Measurements from ENCODE around the gene RHEX.

Gene RHEX

DNA sequence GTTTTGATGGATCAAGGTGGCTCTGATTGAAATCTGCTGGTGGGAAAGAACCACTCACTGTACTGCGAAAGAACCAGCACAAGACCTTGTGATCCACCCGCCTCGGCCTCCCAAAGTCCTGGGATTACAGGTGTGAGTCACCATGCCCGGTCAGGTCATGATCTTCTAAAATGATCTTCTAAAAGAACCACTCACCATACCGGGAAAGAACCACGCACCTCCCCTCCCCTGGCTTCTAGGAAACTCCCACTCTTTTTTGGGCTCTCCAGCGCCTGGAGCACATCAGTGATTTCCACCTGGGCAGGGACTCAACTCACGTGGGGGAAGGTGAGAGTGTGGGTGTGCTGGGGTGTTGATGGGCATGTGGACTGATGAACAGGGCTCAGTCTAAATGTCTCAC lies 41.9 kb upstream of the RHEX start:
- H3K4me3 ChIP-seq (ENCODE audit: low read length), result no peak overlapping the region
- TF ChIP-seq, protein P1, sequence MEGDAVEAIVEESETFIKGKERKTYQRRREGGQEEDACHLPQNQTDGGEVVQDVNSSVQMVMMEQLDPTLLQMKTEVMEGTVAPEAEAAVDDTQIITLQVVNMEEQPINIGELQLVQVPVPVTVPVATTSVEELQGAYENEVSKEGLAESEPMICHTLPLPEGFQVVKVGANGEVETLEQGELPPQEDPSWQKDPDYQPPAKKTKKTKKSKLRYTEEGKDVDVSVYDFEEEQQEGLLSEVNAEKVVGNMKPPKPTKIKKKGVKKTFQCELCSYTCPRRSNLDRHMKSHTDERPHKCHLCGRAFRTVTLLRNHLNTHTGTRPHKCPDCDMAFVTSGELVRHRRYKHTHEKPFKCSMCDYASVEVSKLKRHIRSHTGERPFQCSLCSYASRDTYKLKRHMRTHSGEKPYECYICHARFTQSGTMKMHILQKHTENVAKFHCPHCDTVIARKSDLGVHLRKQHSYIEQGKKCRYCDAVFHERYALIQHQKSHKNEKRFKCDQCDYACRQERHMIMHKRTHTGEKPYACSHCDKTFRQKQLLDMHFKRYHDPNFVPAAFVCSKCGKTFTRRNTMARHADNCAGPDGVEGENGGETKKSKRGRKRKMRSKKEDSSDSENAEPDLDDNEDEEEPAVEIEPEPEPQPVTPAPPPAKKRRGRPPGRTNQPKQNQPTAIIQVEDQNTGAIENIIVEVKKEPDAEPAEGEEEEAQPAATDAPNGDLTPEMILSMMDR (conservative IDR thresholded peaks at IDR 0.05; ENCODE audit: low read length), result no peak
- DNase-seq (ENCODE audit: low read depth), result no peak

DNA sequence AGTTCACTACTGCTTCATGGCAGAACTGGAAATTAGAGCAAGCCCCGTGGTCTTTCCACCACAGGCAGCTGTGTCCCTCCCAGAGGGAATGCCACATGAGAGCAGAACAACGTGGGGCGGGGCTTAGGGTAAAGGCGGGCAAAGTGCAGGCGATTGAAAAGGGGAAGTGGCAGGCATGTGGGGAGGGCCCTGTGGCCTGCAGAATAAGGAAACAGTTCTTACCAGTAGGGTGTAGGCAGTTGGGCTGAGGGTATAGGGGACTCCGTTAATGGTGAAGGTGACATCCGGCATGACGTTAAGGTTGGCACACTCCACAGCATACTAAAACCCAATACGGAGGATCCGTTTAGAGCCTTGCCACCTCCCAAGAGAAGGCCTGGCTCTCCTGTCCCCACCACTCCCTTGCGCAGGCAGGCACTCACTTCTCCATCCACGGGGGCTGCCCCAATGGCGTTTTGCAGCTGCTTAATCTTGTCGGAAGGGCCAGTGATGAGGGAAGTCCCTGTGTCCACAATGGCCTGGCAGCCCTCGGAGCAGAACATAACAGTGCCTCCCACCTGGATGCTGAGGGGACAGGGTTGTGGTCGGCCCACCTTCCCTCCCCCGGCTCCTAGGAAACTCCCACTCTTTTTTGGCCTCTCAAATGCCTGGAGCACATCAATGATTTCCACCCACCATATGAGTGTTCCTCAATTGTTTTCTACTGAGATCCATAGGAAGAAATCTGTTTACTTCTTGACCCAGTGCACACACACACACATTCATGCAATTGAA lies 40.7 kb upstream of the RHEX start:
- no peak overlapping the region for H3K4me3 ChIP-seq (ENCODE audit: low read length)
- no peak for DNase-seq (ENCODE audit: low read depth)
- TF ChIP-seq, protein P1 (conservative IDR thresholded peaks at IDR 0.05; ENCODE audit: low read length), result no peak

DNA sequence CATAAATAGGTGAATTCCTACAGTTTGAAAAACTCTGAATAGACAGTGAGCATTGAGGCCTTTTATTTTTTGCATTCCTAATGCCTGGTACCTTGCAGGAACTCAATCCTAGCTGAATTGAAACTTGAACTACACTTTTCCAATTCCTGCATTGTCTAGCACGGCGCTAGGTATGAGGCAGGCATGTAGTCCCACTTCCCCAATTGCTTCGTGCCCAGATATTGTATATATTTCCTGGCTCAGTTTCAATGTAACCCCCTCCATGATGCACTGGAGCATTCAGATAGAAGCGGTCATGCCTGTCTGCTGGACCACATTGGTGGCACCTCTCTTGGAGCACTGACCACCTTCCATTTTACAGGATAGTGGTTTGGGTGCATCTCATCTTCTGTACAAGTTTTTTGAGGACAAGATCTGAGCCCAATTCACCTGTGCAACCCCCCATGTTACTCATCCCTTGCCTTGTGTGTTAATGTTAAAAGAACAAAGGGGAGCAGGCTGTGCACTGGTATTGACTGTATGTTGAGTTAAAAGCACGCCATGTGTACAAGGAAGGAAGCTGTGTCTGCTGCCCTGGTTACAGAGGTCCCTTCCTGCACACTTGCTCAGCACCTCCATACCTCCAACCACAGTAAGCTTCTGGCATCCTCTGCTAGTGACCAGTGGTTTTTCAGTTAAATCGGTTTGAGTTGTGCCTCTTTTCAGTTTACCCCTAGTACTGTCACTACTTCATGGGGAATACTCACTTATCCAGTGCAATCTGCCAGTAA lies 39.8 kb upstream of the RHEX start:
- no peak overlapping the region for H3K4me3 ChIP-seq (ENCODE audit: low read length)
- no peak for DNase-seq (ENCODE audit: low read depth)
- TF ChIP-seq, protein P1 (conservative IDR thresholded peaks at IDR 0.05; ENCODE audit: low read length), result no peak

DNA sequence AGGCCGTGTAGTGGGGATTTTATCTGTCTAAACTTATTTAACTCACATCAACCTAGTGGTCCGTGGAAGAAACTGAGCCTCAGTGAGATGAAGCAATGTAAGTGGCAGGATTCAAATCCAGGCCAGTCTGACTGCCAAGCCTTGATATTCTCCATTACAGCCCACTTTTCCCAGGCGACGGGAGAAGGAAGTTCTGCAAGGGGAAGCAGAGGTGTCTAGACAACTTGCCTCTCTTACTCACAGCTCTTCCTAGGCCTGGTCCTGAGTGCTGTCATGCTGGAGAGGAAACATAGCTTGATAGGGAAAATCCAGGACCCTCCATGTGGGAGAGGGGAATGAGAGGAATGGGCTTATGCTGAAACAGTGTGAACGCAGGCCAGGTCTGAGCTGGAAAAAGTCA lies 38.4 kb upstream of the RHEX start:
- TF ChIP-seq, protein P1 (conservative IDR thresholded peaks at IDR 0.05; ENCODE audit: low read length), result no peak
- H3K4me3 ChIP-seq (ENCODE audit: low read length), result no peak overlapping the region
- no peak for DNase-seq (ENCODE audit: low read depth)

DNA sequence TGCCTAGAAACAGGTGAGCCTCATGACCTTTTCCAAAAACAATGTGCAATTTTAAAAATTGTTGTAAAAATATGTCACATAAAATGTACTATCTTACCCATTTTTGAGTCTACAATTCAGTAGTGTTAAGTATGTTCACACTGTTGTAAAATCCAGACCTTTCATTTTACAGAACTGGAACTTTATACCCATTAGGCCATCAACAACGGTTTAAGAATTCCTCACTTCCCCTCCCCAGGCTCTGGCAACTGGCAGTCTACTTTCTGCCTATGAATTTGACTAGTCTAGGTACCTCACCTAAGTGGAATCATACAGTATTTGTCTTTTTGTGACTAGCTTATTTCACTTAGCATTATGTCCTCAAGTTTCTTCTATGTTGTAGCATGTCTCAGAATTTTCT lies 37.9 kb upstream of the RHEX start:
- no peak for DNase-seq (ENCODE audit: low read depth)
- TF ChIP-seq, protein P1 (conservative IDR thresholded peaks at IDR 0.05; ENCODE audit: low read length), result no peak

DNA sequence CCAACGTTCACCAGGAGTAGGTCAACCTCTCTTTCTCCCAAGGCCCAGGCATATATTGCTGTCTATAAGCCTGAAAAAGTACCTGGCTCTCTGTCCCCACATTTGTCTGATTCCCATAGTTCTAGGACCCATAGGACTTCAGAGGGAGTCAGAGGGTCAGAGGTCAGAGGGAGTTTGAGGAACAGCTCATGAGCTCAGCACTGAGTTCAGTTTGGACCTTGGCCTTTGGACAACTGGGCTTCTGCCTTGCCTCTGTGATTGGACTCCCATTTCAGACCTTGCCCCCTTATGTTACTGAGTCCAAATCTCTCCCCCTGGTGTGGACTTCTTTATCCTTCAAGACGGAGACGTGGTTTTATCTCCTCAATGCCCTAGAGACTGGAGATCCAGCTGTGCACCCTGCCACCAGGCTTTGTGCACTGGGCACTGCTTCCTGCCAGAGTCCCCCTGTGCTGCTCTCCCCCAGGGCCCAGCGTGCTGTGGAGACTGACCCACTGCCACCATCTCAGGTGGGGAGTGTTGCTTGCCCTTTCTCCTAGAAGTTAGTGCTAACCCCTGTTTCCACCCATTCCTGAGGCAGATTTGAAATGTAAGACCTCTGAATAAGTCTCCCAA lies 32.5 kb upstream of the RHEX start:
- TF ChIP-seq, protein P1 (conservative IDR thresholded peaks at IDR 0.05; ENCODE audit: low read length), result no peak
- no peak overlapping the region for H3K4me3 ChIP-seq (ENCODE audit: low read length)
- no peak for DNase-seq (ENCODE audit: low read depth)

More for the DNA sequence above, 37.9 kb upstream of the RHEX start:
- no peak overlapping the region for H3K4me3 ChIP-seq (ENCODE audit: low read length)
